OCI-LY3 (cell line): ENCODE results near the gene MISP.

Experiments used
- CTCF ChIP-seq: fragments of 200-600, 300-600 bp; sonication (generic); IDR thresholded peaks from 2 replicates; pipeline ENCODE4 v1.5.1; 2014; ENCODE audit warnings: antibody characterized with exemption, low read length, low read depth
- EZH2phosphoT487 ChIP-seq: fragments of 200-600 bp; shearing (Covaris generic); IDR thresholded peaks from 2 replicates; pipeline ENCODE4 v1.6.1; 2018; ENCODE audit warnings: antibody characterized with exemption, mixed run types, low read depth

GRCh38 chr19:780935-781334 is 30.0 kb downstream of the MISP start:
- TF ChIP-seq CTCF (no peak), EZH2phosphoT487 (no peak)
